Gastroesophageal sphincter (tissue), 4 donors: Measurements from ENCODE around the gene KASH5. TPM values are rescaled to one million over a fixed set of nuclear protein-coding genes. Genes with fewer than 3 reads are reported as not detected.

Experiments used
- ATAC-seq: fragments of 150-250 bp; one replicate; pipeline ENCODE4 v1.9.1; 2016; ENCODE audit warnings: mild to moderate bottlenecking, moderate library complexity
- H3K27ac ChIP-seq, 4 donors: fragments of 200-600 bp; sonication (generic) in 3 of 4; 1 replicate in 3 of 4; 2 replicates in 1 of 4; pipeline ENCODE4 v1.5.1; 2016 to 2019
- H3K27me3 ChIP-seq: fragments of 200-600 bp; sonication (generic); one replicate; pipeline ENCODE4 v1.5.1; 2019
- H3K36me3 ChIP-seq, 2 donors: fragments of 200-600 bp; sonication (generic); one replicate each; pipeline ENCODE4 v1.5.1; 2019; ENCODE audit warnings: control low read depth in 1 of 2
- H3K4me1 ChIP-seq, 3 donors: fragments of 200-600 bp; sonication (generic); 1 replicate in 2 of 3; 2 replicates in 1 of 3; pipeline ENCODE4 v1.5.1; 2016 to 2019; ENCODE audit warnings: control low read depth in 2 of 3
- H3K4me3 ChIP-seq, 2 donors: fragments of 200-600 bp; sonication (generic); one replicate each; pipeline ENCODE4 v1.5.1; 2019; ENCODE audit warnings: mild to moderate bottlenecking in 1 of 2, moderate library complexity in 1 of 2
- H3K9me3 ChIP-seq, 3 donors: fragments of 200-600 bp; sonication (generic); one replicate each; pipeline ENCODE4 v1.5.1; 2017 to 2019; ENCODE audit warnings: control low read depth in 2 of 3
- CTCF ChIP-seq, 4 experiments: fragments of 200-600 bp in 2 of 4; fragments of 450-650 bp in 2 of 4; sonication (generic) in 1 of 4; IDR thresholded peaks; one replicate each; pipeline ENCODE4 v1.5.1; 2017 to 2019; ENCODE audit warnings: antibody characterized with exemption in 4 of 4, mild to moderate bottlenecking in 2 of 4, moderate library complexity in 2 of 4
- EP300 ChIP-seq: sonication (generic); formaldehyde crosslinking; IDR thresholded peaks from one replicate; pipeline ENCODE4 v1.6.1; 2017; ENCODE audit warnings: antibody characterized with exemption, mild to moderate bottlenecking
- POLR2A ChIP-seq, 2 donors: fragments of 450-650 bp; IDR thresholded peaks; one replicate each; pipeline ENCODE4 v1.6.1; 2017; ENCODE audit warnings: antibody characterized with exemption in 2 of 2, mild to moderate bottlenecking in 2 of 2, moderate library complexity in 1 of 2
- POLR2AphosphoS5 ChIP-seq: sonication (generic); formaldehyde crosslinking; IDR thresholded peaks from one replicate; pipeline ENCODE4 v1.6.1; 2017; ENCODE audit warnings: antibody characterized with exemption
- WGBS, 2 donors: methylation state at CpG; one replicate each; pipeline ENCODE4 v1.1.5; 2018; ENCODE audit warnings: low coverage in 1 of 2; 5-methylcytosine and 5-hydroxymethylcytosine counted together
- total RNA-seq, 4 donors: library from RNA; depleted of rRNA; stranded (reverse); fragments of >200 nt; gene quantifications; one replicate each; pipeline ENCODE4 v1.1.0, GENCODE V29; 2016

Gene KASH5
- total RNA-seq, 4 donors from 2014 or later, result not detected

DNA sequence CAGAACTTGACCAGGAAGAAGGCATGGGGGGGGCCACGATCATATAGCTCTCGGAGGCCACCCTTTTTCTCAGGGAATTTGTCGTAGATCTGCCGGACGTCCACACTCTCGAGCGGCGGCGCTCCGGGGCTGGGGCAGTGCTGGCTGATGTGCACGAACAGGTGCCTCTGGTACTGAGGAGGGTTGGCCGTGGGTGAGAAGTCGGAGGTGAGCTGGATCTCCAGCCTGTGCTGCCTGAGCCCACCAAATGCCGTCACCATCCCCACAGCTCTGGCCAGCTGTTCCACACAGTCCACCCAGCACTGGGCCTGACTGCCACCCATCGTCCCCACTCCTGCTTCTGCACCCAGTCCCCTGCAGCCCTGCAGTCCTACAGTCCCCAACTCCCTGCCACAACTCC, 40.9 kb upstream of the KASH5 start:
- no peak for ATAC-seq
- TF ChIP-seq EP300, result no peak
- TF ChIP-seq CTCF (IDR thresholded peaks at IDR 0.05), result no peak
- no peak for TF ChIP-seq POLR2A (IDR thresholded peaks at IDR 0.05)
- no peak for TF ChIP-seq POLR2AphosphoS5
- H3K36me3 ChIP-seq, result peaks cover 0 to 100% of the 10 kb centered on the region in 2 donors
- no peaks in the 10 kb centered on the region for H3K4me1 ChIP-seq
- 100% methylated on average over 1 of the region's 15 CpGs; no CpG with 5 or more reads in 1 of the 2 donors for WGBS, 2 donors
- H3K27me3 ChIP-seq, result no peaks in the 10 kb centered on the region
- no peak overlapping the region for H3K27ac ChIP-seq
- no peak overlapping the region for H3K4me3 ChIP-seq
- H3K9me3 ChIP-seq, result no peaks in the 10 kb centered on the region

GRCh38 chr19:49347835-49348234, 40.2 kb upstream of the KASH5 start:
- no peak overlapping the region for H3K27ac ChIP-seq
- no peaks in the 10 kb centered on the region for H3K4me1 ChIP-seq
- peak; percentile 76 for ATAC-seq
- WGBS, 2 donors, result 83% methylated on average over 1 of the region's 3 CpGs; no CpG with 5 or more reads in 1 of the 2 donors
- H3K27me3 ChIP-seq, result no peaks in the 10 kb centered on the region
- peaks cover 0 to 100% of the 10 kb centered on the region in 2 donors for H3K36me3 ChIP-seq
- H3K9me3 ChIP-seq, result no peaks in the 10 kb centered on the region
- no peak overlapping the region for H3K4me3 ChIP-seq
- peak in 3 of 4 experiments; percentile 20 to 28 (median 26) for TF ChIP-seq CTCF (IDR thresholded peaks at IDR 0.05)
- no peak for TF ChIP-seq EP300

- H3K9me3 ChIP-seq, result no peaks in the 10 kb centered on the region
- H3K4me3 ChIP-seq, result no peak overlapping the region
- 84 to 94% methylated on average over 5 to 10 of the region's 12 CpGs for WGBS, 2 donors
- H3K4me1 ChIP-seq, result no peaks in the 10 kb centered on the region
- H3K36me3 ChIP-seq, result peaks cover 0 to 100% of the 10 kb centered on the region in 2 donors
- H3K27me3 ChIP-seq, result no peaks in the 10 kb centered on the region
- H3K27ac ChIP-seq, result no peak overlapping the region
- no peak for ATAC-seq
- no peak for TF ChIP-seq EP300
- no peak for TF ChIP-seq POLR2AphosphoS5
- no peak for TF ChIP-seq POLR2A (IDR thresholded peaks at IDR 0.05)
These were observed 39.5 kb upstream of the KASH5 start for GRCh38 chr19:49348305-49349189.

- WGBS, 2 donors, result 90 to 93% methylated on average over 2 of the region's 2 CpGs
- Histone ChIP-seq H3K27me3 (no peaks in the 10 kb centered on the region), H3K4me1 (no peaks in the 10 kb centered on the region), H3K9me3 (no peaks in the 10 kb centered on the region), H3K27ac (no peak overlapping the region), H3K4me3 (no peak overlapping the region), H3K36me3 (peaks cover 0 to 100% of the 10 kb centered on the region in 2 donors)
- no peak for ATAC-seq
- no peak for TF ChIP-seq EP300
- TF ChIP-seq CTCF (IDR thresholded peaks at IDR 0.05), result no peak
- TF ChIP-seq POLR2A (IDR thresholded peaks at IDR 0.05), result no peak
- no peak for TF ChIP-seq POLR2AphosphoS5
These were observed 38.5 kb upstream of the KASH5 start for GRCh38 chr19:49349567-49349966.

DNA sequence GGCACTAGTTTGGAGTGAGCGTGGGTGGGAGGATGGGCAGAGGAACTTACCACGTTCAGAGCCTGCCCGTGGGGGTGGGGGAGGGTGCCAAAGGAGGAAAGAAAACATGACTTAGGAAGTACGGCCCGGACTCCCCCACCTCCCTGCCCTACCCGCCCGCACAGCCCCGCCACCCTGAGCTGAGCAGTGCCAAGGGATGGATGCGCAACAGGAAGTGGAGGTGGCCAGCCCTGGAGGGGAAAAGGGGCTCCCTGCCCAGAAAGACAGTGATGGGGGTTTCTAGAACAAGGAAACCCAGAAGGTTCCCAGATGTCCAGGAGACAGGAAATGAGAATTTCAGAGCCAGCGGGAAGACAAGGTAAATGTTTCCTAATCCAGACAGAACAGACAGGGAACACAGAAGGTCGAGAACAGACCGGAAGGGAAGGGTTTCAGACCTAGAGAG, 32.1 kb upstream of the KASH5 start:
- peaks cover 0 to 48% (median 3%) of the 10 kb centered on the region in 3 donors for H3K4me1 ChIP-seq
- H3K4me3 ChIP-seq, result no peak overlapping the region
- no peak for TF ChIP-seq POLR2A (IDR thresholded peaks at IDR 0.05)
- no peaks in the 10 kb centered on the region for H3K9me3 ChIP-seq
- WGBS, 2 donors, result 39 to 75% methylated on average over 5 to 6 of the region's 12 CpGs
- ATAC-seq, result peak; percentile 53
- peak overlapping the region in 3 of 4 donors; percentile 42 to 69 (median 64) for H3K27ac ChIP-seq
- H3K27me3 ChIP-seq, result no peaks in the 10 kb centered on the region
- H3K36me3 ChIP-seq, result peaks cover 0 to 88% of the 10 kb centered on the region in 2 donors

- ATAC-seq, result no peak
- no peaks in the 10 kb centered on the region for H3K27me3 ChIP-seq
- no peaks in the 10 kb centered on the region for H3K9me3 ChIP-seq
- H3K4me3 ChIP-seq, result no peak overlapping the region
- WGBS, 2 donors, result 52 to 67% methylated on average over 1 to 5 of the region's 7 CpGs
- H3K36me3 ChIP-seq, result peaks cover 0 to 84% of the 10 kb centered on the region in 2 donors
- TF ChIP-seq CTCF (IDR thresholded peaks at IDR 0.05), result no peak
- TF ChIP-seq EP300, result no peak
- no peak for TF ChIP-seq POLR2AphosphoS5
- TF ChIP-seq POLR2A (IDR thresholded peaks at IDR 0.05), result no peak
- peak overlapping the region in 3 of 4 donors; percentile 64 to 70 (median 69) for H3K27ac ChIP-seq
- H3K4me1 ChIP-seq, result peaks cover 0 to 53% (median 6%) of the 10 kb centered on the region in 3 donors
These were observed 31.7 kb upstream of the KASH5 start for GRCh38 chr19:49356382-49356781.
